Activated gamma-delta T cell (primary cell): ENCODE results near the gene RSF1.

ENCODE experiments used
- DNase-seq: peaks from one replicate; lab custom pipeline; 2025; lab: John Stamatoyannopoulos, UW

RSF1 gene

GRCh38 chr11:77813256-77813655 lies 7.3 kb downstream of the RSF1 start:
- DNase-seq: no peak

- DNase-seq: no peak
Observed at GRCh38 chr11:77806993-77807392, 13.5 kb downstream of the RSF1 start.

GRCh38 chr11:77806415-77806814 lies 14.1 kb downstream of the RSF1 start:
- no peak for DNase-seq

DNA sequence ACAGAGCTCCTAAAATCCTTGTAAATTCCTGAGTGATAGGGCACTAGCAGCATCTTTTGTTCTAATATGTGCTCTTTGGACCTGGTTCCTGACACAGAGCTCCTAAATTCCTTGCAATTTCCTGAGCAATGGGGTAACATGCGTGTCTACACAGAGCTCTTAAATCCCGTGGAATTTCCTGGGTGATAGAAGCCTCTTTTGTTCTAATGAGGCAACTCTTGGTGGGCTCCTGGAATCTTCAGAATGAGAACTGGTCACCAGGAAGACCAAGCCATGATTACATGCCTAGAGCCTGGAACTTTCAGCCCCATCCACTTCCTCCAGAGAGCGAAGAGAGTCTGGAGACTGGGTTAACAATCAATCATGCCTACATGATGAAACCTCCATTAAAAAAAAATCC lies 19.0 kb downstream of the RSF1 start:
- no peak for DNase-seq

DNA sequence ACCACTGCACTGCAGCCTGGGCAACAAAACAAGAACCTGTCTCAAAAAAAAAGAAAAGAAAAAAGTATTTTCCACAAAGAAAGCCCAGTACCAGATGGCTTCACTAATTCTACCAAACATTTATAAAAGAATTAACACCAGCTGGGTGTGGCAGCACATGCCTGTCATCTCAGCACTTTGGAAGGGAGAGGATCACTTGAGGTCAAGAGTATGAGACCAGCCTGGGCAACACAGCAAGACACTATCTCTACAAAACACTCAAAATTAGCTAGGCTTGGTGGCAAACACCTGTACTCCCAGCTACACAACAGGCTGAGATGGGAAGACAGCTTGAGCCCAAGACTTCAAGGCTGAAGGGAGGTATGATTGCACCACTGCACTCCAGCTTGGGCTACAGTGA lies 20.1 kb downstream of the RSF1 start:
- no peak for DNase-seq

DNA sequence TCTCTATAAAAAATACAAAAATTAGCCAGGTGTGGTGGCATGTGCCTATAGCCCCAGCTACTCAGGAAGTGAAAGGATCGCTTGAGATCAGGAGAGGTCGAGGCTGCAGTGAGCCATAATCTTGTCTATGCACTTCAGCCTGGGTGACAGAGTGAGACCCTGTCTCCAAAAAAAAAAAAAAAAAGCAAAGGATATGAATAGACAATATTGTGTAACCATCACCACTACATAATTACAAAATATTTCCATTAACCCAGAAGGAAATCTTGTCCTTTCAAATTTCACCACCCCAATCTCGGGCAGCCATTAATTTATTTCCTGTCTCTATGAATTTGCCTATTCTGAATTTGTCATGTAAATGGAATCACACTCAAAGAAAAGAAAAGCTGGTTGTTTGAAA lies 21.2 kb downstream of the RSF1 start:
- DNase-seq: no peak

DNA sequence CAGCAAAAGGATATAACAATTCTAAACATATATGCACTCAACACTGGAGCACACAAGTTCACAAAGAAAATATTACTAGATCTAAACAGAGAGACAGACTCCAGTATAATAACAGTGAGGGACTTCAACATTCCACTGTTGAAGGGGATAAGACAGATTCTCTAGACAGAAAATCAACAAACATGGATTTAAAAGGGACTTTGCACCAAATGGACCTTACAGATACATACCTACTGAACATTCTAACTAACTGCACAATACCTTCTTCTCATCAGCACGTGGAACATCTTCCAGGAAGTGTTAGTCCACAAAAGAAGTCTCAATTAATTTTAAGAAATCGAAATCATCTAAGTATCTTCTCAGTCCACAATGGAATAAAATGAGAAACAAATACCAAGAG lies 26.6 kb downstream of the RSF1 start:
- no peak for DNase-seq

DNA sequence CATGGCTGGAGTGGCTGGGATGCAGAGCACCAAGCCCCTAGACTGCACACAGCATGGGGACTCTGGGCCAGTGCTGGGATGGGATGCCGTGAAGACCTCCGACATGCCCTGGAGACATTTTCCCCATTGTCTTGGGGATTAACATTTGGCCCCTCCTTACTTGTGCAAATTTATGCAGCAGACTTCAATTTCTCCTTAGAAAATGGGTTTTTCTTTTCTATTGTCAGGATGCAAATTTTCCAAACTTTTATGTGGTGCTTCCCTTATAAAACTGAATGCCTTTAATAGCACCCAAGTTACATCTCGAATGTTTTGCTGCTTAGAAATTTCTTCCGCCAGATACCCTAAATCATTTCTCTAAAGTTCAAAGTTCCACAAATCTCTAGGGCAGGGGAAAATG lies 29.2 kb downstream of the RSF1 start:
- DNase-seq: no peak

DNA sequence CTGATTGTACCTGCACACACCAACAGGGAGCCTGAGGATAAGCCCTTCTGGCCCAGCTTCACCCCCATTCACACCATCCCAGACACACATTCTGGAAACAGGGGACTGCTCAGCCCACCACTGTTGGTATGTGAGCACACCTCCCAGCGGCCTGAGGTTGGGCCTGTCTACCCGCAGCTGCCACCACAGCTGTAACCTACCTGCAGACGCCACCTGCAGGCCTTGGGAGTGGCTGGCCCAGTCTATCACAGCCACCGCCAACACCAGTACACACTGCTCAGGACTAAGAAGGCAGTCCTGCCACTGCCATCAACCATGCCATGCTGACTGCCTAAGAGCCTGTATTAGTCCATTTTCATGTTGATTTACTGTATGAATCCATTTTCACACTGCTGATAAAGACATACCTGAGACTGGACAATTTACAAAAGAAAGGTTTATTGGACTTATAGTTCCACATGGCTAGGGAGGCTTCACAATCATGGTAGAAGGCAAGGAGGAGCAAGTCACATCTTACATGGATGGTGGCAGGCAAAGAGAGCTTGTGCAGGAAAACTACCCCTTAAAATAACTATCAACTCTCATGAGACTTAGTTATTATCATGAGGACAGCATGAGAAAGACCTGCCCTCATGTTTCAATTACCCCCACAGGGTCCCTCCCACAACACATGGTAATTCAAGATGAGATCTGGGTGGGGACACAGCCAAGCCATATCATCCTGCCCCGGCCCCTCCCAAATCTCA lies 30.6 kb downstream of the RSF1 start:
- no peak for DNase-seq

GRCh38 chr11:77789061-77789730 lies 31.3 kb downstream of the RSF1 start:
- no peak for DNase-seq

DNA sequence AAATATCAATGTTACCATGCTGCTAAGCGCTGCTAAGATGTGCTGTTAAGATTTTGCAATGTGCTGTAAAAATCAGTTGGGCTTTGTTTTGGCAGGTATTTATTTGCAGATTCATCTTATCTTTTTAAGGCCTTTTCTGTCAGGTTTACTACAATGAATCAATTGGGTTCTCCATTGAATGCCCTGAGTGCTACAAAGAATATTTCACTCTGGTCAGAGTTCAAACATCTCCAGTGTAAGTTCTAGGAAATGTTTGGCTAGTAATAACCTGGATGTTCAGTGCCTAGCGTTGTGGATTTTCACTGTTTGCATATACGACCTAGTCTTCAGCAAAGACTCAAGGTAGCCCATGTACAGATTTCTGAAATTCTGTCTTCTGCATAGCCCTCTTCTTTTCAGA lies 36.0 kb downstream of the RSF1 start:
- no peak for DNase-seq

DNA sequence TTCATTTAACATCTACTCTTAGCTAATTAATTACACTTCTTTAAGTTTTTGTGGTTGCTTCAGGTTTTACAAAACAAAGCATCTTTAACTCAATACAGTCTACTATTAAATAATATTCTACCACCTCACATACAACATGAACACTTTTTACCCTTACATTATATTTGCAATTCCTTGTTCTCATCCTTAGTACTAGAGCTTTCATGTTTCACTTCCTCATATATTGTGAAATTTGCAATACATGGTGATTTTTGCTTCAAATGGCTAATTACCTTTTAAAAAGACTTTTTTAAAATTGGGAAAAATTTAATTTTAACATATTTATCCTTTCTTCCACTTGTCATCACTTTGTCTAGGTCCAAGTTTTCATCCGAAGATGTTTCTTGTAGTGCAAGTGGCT lies 37.5 kb downstream of the RSF1 start:
- DNase-seq: no peak

GRCh38 chr11:77779935-77780334 lies 40.6 kb downstream of the RSF1 start:
- no peak for DNase-seq

DNA sequence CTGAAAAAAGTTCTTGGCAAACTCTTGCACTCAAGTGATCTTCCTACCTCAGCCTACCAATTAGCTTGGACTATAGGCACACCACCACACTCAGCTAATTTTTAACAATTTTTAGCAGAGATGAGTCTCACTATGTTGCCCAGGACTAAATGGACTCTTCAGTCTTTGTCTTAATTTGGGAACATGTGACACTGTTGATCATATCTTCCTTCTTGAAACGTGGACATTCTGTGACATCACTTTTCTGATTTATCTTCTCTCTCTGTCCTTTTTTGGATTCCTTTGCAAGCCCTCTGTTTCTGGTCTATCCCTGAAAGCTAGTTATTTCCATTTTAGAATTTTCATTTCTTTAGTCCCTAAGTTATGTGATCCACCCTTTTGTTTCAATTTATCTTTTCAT lies 42.0 kb downstream of the RSF1 start:
- no peak for DNase-seq

DNA sequence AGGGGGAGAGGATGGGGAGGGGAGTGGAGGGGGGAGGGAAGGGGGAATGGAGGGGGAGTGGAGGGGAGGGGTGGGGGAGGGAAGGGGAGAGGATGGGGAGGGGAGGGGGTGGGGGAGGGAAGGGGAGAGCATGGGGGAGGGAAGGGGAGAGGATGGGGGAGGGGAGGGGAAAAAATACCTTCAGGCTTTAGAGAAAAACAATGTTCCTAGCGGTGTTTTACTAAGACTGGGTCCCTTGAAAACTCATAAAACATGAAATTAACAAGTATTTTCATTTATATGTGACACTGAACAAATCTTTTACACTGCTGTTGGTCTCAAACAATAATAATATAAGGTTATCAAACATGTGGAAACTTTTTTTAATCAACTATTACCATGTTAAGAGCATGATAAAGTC lies 42.4 kb downstream of the RSF1 start:
- no peak for DNase-seq

DNA sequence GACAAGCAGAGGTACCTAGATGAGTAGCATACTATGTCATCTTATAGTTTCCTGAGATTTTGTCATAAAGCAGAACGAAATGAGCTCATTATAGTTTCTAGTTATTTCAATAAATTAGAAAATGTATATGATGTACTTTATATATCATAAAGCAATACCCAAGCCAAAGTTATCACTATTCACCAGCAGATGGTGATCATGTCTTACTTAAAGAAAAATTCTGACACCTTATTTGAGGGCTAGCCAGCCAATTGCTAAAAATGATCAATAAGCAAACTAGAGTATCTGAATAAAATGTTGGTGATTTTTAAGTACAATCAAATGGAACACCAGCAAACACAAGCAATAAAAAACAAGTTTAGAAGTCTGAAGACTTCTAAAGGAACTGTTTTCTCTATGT lies 44.1 kb downstream of the RSF1 start:
- no peak for DNase-seq

- no peak for DNase-seq
Observed at GRCh38 chr11:77775936-77776335, 44.6 kb downstream of the RSF1 start.

DNA sequence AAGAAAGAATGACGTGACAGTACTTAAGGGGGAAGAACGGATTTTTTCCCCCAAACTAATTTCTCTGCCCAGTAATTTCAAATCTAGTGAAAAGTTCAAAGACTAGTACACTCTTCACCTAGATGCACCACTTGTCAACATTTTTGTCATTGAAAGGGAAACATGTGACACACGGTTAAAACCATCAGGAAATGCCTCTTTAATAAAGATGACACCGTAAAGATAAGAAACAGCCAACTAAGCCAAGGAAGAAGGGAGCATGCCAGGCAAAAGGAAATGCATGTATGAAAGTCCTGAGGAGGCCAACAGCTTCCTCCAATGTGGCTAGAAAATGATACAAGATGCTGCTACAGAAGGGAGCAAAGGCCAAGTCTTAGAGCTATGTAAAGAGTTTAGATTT lies 49.4 kb downstream of the RSF1 start:
- DNase-seq: no peak

- no peak for DNase-seq
Observed at GRCh38 chr11:77770629-77771028, 49.9 kb downstream of the RSF1 start.

GRCh38 chr11:77762426-77762825 lies 58.1 kb downstream of the RSF1 start:
- no peak for DNase-seq

DNA sequence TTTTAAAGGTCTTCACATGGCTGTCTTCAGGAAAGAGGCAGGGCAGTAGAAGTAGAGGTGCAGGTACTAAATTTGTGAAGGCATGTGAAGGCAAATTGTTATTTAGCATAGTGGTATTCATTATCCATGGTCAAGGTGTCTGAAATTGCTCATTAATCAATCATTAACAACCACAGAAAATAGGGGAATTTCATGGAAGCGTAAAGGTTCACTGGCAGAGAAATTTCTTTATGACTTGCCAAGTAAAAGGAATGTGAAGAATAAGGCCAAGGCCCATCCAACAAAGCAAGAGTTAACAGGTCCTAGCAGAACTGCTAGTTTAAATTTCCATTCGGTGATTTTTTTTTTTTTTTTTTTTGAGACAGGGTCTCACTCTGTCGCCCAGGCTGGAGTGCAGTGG lies 59.0 kb downstream of the RSF1 start:
- DNase-seq: no peak

GRCh38 chr11:77758331-77758730 lies 62.2 kb downstream of the RSF1 start:
- no peak for DNase-seq

- no peak for DNase-seq
Observed at GRCh38 chr11:77753230-77753629, 67.3 kb downstream of the RSF1 start.

DNA sequence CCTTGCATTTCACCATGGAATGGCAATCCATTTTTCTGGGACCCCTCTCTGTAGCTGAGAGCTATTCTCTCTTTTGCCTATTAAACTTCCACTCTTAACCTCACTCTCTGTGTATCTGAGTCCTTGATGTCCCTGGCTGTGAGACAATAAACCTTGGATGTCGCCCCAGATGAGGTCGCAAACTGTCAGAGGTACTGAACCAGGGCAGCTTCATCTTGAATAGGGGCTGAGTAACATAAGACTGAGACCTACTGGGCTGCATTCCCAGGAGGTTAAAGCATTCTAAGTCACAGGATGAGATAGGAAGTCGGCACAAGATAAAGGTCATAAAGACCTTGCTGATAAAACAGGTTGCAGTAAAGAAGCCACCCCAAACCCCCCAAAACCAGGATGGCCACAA lies 68.0 kb downstream of the RSF1 start:
- DNase-seq: no peak
